Trophoblast cell (in vitro differentiated cells and primary cell): ENCODE results near the gene TEC.

ENCODE experiments used
- DNase-seq, 2 donors: peaks; one replicate each; pipeline ENCODE4 v3.0.0-alpha.2; 2016
- H2AFZ ChIP-seq: 2 replicates; pipeline ENCODE4 v1.6.1; 2013; ENCODE audit warnings: low read length, moderate library complexity, mild to moderate bottlenecking; ENCODE audit not compliant: insufficient read depth, poor library complexity
- H2AK5ac ChIP-seq: 2 replicates; pipeline ENCODE4 v1.6.1; 2013; ENCODE audit warnings: mild to moderate bottlenecking, low read length
- H2BK120ac ChIP-seq: 2 replicates; pipeline ENCODE4 v1.6.1; 2013; ENCODE audit warnings: low read length, mild to moderate bottlenecking, moderate library complexity; ENCODE audit not compliant: insufficient read depth, poor library complexity
- H2BK12ac ChIP-seq: 2 replicates; pipeline ENCODE4 v1.6.1; 2013; ENCODE audit warnings: mild to moderate bottlenecking, low read length, moderate library complexity
- H2BK5ac ChIP-seq: 2 replicates; pipeline ENCODE4 v1.6.1; 2013; ENCODE audit warnings: low read length, low read depth, moderate library complexity, mild to moderate bottlenecking; ENCODE audit not compliant: poor library complexity
- H3K14ac ChIP-seq: 2 replicates; pipeline ENCODE4 v1.6.1; 2013; ENCODE audit warnings: mild to moderate bottlenecking, low read length
- H3K18ac ChIP-seq: 2 replicates; pipeline ENCODE4 v1.6.1; 2013; ENCODE audit warnings: mild to moderate bottlenecking, low read length
- H3K23ac ChIP-seq: 2 replicates; pipeline ENCODE4 v1.6.1; 2013; ENCODE audit warnings: low read length
- H3K27ac ChIP-seq: 2 replicates; pipeline ENCODE4 v1.5.1; 2013; ENCODE audit warnings: low read depth, mild to moderate bottlenecking, inconsistent platforms, low read length, moderate library complexity
- H3K27me3 ChIP-seq: 2 replicates; pipeline ENCODE4 v1.6.1; 2013; ENCODE audit warnings: inconsistent platforms, mild to moderate bottlenecking, low read length, moderate library complexity; ENCODE audit not compliant: insufficient read depth
- H3K36me3 ChIP-seq, 2 experiments: 1 replicate in 1 of 2; 2 replicates in 1 of 2; pipeline ENCODE4 v1.6.1; 2013; ENCODE audit warnings: low read length in 2 of 2, mild to moderate bottlenecking in 2 of 2, moderate library complexity in 1 of 2; ENCODE audit not compliant: insufficient read depth in 2 of 2, control insufficient read depth in 1 of 2
- H3K4ac ChIP-seq: 2 replicates; pipeline ENCODE4 v1.6.1; 2013; ENCODE audit warnings: low read depth, mild to moderate bottlenecking, low read length, moderate library complexity
- H3K4me1 ChIP-seq, 2 experiments: 1 replicate in 1 of 2; 2 replicates in 1 of 2; pipeline ENCODE4 v1.6.1; 2013; ENCODE audit warnings: low read length in 2 of 2, mild to moderate bottlenecking in 2 of 2, moderate library complexity in 1 of 2; ENCODE audit not compliant: insufficient read depth in 2 of 2, control insufficient read depth in 1 of 2
- H3K4me2 ChIP-seq: 2 replicates; pipeline ENCODE4 v1.6.1; 2013; ENCODE audit warnings: inconsistent platforms, mild to moderate bottlenecking, low read length, moderate library complexity
- H3K4me3 ChIP-seq: 2 replicates; pipeline ENCODE4 v1.5.1; 2013; ENCODE audit warnings: mild to moderate bottlenecking, low read depth, low read length, inconsistent platforms
- H3K79me1 ChIP-seq: one replicate; pipeline ENCODE4 v1.6.1; 2013; ENCODE audit warnings: low read length
- H3K79me2 ChIP-seq: 2 replicates; pipeline ENCODE4 v1.6.1; 2013; ENCODE audit warnings: low read length, mild to moderate bottlenecking; ENCODE audit not compliant: control insufficient read depth, insufficient read depth, poor library complexity
- H3K9ac ChIP-seq: 2 replicates; pipeline ENCODE4 v1.6.1; 2013; ENCODE audit warnings: mild to moderate bottlenecking, low read length
- H3K9me3 ChIP-seq: 2 replicates; pipeline ENCODE4 v1.6.1; 2013; ENCODE audit warnings: low read depth, mild to moderate bottlenecking, control low read depth, inconsistent platforms, low read length; ENCODE audit not compliant: insufficient read depth
- H4K12ac ChIP-seq: 2 replicates; pipeline ENCODE4 v1.6.1; 2013; ENCODE audit warnings: low read depth, mild to moderate bottlenecking, low read length, moderate library complexity
- H4K8ac ChIP-seq: 2 replicates; pipeline ENCODE4 v1.6.1; 2013; ENCODE audit warnings: low read depth, mild to moderate bottlenecking, low read length, moderate library complexity
- H4K91ac ChIP-seq: one replicate; pipeline ENCODE4 v1.6.1; 2013; ENCODE audit warnings: low read depth, mild to moderate bottlenecking, low read length, moderate library complexity
- WGBS: extraction: QIAGEN DNeasy Blood & Tissue Kit; methylation state at CpG from one replicate; pipeline ENCODE4 v1.1.7; 2013; ENCODE audit warnings: missing lambda C conversion rate; ENCODE audit not compliant: insufficient read length, insufficient coverage; ENCODE audit errors: extremely low coverage; 5-methylcytosine and 5-hydroxymethylcytosine counted together

The TEC gene

GRCh38 chr4:48308901-48309300 is 39.3 kb upstream of the TEC start:
- no peak overlapping the region for H4K91ac ChIP-seq
- no peak overlapping the region for H4K8ac ChIP-seq
- H2BK5ac ChIP-seq = no peak overlapping the region
- no peak overlapping the region for H2AFZ ChIP-seq
- H3K4me1 ChIP-seq = no peaks in the 10 kb centered on the region
- H3K4ac ChIP-seq = no peak overlapping the region
- H2AK5ac ChIP-seq = no peak overlapping the region
- H3K27ac ChIP-seq = no peak overlapping the region
- H3K23ac ChIP-seq = no peak overlapping the region
- H3K27me3 ChIP-seq = no peaks in the 10 kb centered on the region
- H4K12ac ChIP-seq = no peak overlapping the region
- no peaks in the 10 kb centered on the region for H3K36me3 ChIP-seq
- no peak overlapping the region for H2BK120ac ChIP-seq
- H3K79me1 ChIP-seq = no peaks in the 10 kb centered on the region
- WGBS = no CpG with 5 or more reads among the region's 2 CpGs
- H3K9me3 ChIP-seq = no peaks in the 10 kb centered on the region
- H3K9ac ChIP-seq = no peak overlapping the region
- no peak overlapping the region for H3K18ac ChIP-seq
- H2BK12ac ChIP-seq = no peak overlapping the region
- H3K4me3 ChIP-seq = no peak overlapping the region
- no peaks in the 10 kb centered on the region for H3K79me2 ChIP-seq
- no peak overlapping the region for H3K4me2 ChIP-seq
- DNase-seq = no peak
- H3K14ac ChIP-seq = no peak overlapping the region

DNA sequence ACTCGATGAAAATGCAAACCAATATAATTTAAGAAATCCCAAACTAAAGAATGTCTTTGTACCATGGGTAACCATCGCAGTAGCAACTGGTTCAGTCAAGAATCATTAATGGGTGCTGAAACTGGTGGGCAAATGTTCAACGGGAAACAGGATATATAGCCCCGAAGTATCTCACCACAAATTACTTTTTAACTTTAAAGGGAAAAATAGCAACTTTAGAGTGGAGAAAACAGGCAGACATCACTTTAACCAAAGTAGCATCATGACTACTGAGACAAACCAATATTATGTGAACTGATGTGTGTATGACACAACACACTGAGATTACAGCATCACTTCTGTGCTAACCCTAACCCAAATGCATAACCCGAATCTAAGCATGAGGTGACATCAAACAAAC is 37.9 kb upstream of the TEC start:
- H4K91ac ChIP-seq = no peak overlapping the region
- H3K4me3 ChIP-seq = no peak overlapping the region
- no peak overlapping the region for H3K27ac ChIP-seq
- H3K79me1 ChIP-seq = no peaks in the 10 kb centered on the region
- H4K12ac ChIP-seq = no peak overlapping the region
- no peak overlapping the region for H2AFZ ChIP-seq
- H3K9ac ChIP-seq = no peak overlapping the region
- no peak overlapping the region for H2BK12ac ChIP-seq
- no peak overlapping the region for H2BK120ac ChIP-seq
- H3K4ac ChIP-seq = no peak overlapping the region
- DNase-seq = no peak
- no CpG with 5 or more reads among the region's 5 CpGs for WGBS
- no peak overlapping the region for H3K14ac ChIP-seq
- no peaks in the 10 kb centered on the region for H3K27me3 ChIP-seq
- no peak overlapping the region for H3K23ac ChIP-seq
- no peak overlapping the region for H2BK5ac ChIP-seq
- no peak overlapping the region for H3K18ac ChIP-seq
- H3K79me2 ChIP-seq = no peaks in the 10 kb centered on the region
- no peak overlapping the region for H2AK5ac ChIP-seq
- no peak overlapping the region for H3K4me2 ChIP-seq
- H4K8ac ChIP-seq = no peak overlapping the region
- no peaks in the 10 kb centered on the region for H3K36me3 ChIP-seq
- no peaks in the 10 kb centered on the region for H3K4me1 ChIP-seq
- no peaks in the 10 kb centered on the region for H3K9me3 ChIP-seq

DNA sequence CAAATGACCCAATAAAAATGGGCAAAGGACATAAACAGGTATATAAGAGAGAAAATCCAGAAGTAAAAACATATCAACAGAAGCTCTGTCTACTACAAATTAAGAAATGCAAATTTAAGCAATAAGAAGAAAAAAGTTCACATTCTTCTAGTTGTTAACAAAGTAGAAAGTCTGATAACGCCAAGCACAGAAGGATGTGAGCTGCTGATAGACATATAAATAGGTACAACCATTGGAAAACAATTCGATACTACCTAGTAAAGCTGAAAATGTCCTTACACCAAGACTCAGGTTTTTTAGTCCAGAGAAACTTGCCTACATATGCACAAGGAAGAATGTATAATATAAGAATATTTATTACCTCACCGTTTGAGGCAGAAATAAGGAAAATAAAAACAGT is 35.9 kb upstream of the TEC start:
- Histone ChIP-seq H3K14ac (no peak overlapping the region), H3K27me3 (no peaks in the 10 kb centered on the region), H3K79me2 (no peaks in the 10 kb centered on the region), H3K27ac (no peak overlapping the region), H3K79me1 (no peaks in the 10 kb centered on the region), H3K4ac (no peak overlapping the region), H3K23ac (no peak overlapping the region), H2AFZ (no peak overlapping the region), H4K91ac (no peak overlapping the region), H3K4me2 (no peak overlapping the region), H3K9me3 (no peaks in the 10 kb centered on the region), H2AK5ac (no peak overlapping the region), H3K9ac (no peak overlapping the region), H3K4me3 (no peak overlapping the region), H4K12ac (no peak overlapping the region), H2BK120ac (no peak overlapping the region), H3K36me3 (no peaks in the 10 kb centered on the region), H2BK5ac (no peak overlapping the region), H2BK12ac (no peak overlapping the region), H4K8ac (no peak overlapping the region), H3K4me1 (no peaks in the 10 kb centered on the region), H3K18ac (no peak overlapping the region)
- no CpG with 5 or more reads among the region's 3 CpGs for WGBS
- no peak for DNase-seq

- no CpG with 5 or more reads among the region's 2 CpGs for WGBS
- H3K9ac ChIP-seq = no peak overlapping the region
- no peak overlapping the region for H2BK5ac ChIP-seq
- no peaks in the 10 kb centered on the region for H3K27me3 ChIP-seq
- H3K27ac ChIP-seq = no peak overlapping the region
- H3K4ac ChIP-seq = no peak overlapping the region
- H3K14ac ChIP-seq = no peak overlapping the region
- H2BK120ac ChIP-seq = no peak overlapping the region
- no peak overlapping the region for H2AK5ac ChIP-seq
- no peak overlapping the region for H3K18ac ChIP-seq
- no peak overlapping the region for H2BK12ac ChIP-seq
- no peak overlapping the region for H4K91ac ChIP-seq
- H3K4me1 ChIP-seq = no peaks in the 10 kb centered on the region
- H4K12ac ChIP-seq = no peak overlapping the region
- DNase-seq = no peak
- no peaks in the 10 kb centered on the region for H3K36me3 ChIP-seq
- H3K79me1 ChIP-seq = no peaks in the 10 kb centered on the region
- H2AFZ ChIP-seq = no peak overlapping the region
- H3K4me3 ChIP-seq = no peak overlapping the region
- H3K9me3 ChIP-seq = peaks cover 2% of the 10 kb centered on the region
- no peak overlapping the region for H4K8ac ChIP-seq
- no peaks in the 10 kb centered on the region for H3K79me2 ChIP-seq
- no peak overlapping the region for H3K23ac ChIP-seq
- no peak overlapping the region for H3K4me2 ChIP-seq
These were observed 30.4 kb upstream of the TEC start for GRCh38 chr4:48300004-48300403.
